Cardiac fibroblast (primary cell): ENCODE measurements around the gene MLX.

ENCODE experiments used
- DNase-seq, 2 donors: peaks; one replicate each; pipeline versions ENCODE4 v3.0.0 to v3.0.0-alpha.2; 2010; ENCODE audit warnings: low read depth in 2 of 2
- H3K4me3 ChIP-seq, 2 donors: replicated peaks in 1 of 2; 1 replicate in 1 of 2; 2 replicates in 1 of 2; pipeline ENCODE4 v1.5.1; 2011; ENCODE audit warnings: low read depth in 2 of 2, low read length in 2 of 2, mild to moderate bottlenecking in 2 of 2, moderate library complexity in 1 of 2
- TF ChIP-seq, protein P1 (sequence below): IDR thresholded peaks from one replicate; pipeline ENCODE4 v1.5.1; 2011; ENCODE audit warnings: low read depth, mild to moderate bottlenecking, low read length, inconsistent platforms

MLX gene

DNA sequence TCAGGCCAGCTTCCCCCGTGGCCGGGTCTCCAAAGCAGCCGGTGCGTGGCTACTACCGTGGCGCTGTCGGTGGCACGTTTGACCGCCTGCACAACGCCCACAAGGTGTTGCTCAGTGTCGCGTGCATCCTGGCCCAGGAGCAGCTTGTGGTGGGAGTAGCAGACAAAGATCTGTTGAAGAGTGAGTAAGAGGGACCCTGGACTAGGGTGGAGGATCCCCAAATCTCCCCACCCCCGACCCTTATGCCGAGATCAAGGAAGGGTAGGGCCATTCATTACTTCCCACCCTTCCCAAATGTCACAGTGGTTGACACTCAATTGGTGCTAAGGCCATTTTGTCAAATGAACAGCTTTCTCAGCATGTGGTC is 3.8 kb upstream of the MLX start:
- TF ChIP-seq, protein P1, sequence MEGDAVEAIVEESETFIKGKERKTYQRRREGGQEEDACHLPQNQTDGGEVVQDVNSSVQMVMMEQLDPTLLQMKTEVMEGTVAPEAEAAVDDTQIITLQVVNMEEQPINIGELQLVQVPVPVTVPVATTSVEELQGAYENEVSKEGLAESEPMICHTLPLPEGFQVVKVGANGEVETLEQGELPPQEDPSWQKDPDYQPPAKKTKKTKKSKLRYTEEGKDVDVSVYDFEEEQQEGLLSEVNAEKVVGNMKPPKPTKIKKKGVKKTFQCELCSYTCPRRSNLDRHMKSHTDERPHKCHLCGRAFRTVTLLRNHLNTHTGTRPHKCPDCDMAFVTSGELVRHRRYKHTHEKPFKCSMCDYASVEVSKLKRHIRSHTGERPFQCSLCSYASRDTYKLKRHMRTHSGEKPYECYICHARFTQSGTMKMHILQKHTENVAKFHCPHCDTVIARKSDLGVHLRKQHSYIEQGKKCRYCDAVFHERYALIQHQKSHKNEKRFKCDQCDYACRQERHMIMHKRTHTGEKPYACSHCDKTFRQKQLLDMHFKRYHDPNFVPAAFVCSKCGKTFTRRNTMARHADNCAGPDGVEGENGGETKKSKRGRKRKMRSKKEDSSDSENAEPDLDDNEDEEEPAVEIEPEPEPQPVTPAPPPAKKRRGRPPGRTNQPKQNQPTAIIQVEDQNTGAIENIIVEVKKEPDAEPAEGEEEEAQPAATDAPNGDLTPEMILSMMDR, result no peak
- peak overlapping the region; percentile 90 to 91 for H3K4me3 ChIP-seq
- DNase-seq, result no peak

- no peak for DNase-seq
- peak overlapping the region; percentile 90 to 91 for H3K4me3 ChIP-seq
- TF ChIP-seq, protein P1, result no peak
These were observed 3.4 kb upstream of the MLX start for GRCh38 chr17:42563543-42563942.

DNA sequence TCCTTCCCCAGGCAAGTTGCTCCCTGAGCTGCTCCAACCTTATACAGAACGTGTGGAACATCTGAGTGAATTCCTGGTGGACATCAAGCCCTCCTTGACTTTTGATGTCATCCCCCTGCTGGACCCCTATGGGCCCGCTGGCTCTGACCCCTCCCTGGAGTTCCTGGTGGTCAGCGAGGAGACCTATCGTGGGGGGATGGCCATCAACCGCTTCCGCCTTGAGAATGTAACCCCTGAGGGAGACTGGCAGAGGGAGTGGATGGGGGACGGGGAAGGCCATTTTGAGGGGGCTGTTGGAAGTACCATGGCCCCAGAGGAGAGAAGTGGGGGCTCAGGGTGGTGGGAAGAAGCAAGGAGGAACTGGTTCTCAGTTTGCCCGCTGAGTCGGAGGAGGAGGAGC is 3.0 kb upstream of the MLX start:
- peak overlapping the region in 1 of 2 donors; percentile 91 for H3K4me3 ChIP-seq
- DNase-seq, result no peak
- TF ChIP-seq, protein P1, result no peak

DNA sequence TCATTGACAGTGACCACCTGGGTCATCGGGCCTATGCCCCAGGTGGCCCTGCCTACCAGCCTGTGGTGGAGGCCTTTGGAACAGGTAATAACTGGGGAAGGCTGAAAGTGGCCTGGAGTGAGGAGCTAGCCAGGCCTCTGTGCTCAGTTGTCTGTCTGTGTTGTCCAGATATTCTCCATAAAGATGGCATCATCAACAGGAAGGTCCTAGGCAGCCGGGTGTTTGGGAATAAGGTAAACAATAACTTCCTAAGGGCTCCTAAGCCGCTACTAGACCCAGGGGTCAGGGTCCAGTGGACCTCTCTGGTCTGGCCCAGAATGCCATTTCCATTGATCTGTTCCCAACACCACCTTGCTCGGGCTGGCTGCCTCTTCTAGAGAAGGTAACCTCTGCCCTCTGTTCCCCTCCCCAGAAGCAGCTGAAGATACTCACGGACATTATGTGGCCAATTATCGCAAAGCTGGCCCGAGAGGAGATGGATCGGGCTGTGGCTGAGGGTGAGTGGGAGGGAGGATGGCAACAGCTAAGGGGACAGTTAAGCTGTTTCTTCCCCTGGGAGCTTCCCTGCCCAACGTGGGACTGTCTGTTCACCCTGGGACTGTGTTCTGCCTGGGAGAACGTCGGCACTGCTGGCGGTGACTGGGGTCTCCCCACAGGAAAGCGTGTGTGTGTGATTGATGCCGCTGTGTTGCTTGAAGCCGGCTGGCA is 1.9 kb upstream of the MLX start:
- TF ChIP-seq, protein P1, result no peak
- H3K4me3 ChIP-seq, result no peak overlapping the region
- DNase-seq, result no peak

DNA sequence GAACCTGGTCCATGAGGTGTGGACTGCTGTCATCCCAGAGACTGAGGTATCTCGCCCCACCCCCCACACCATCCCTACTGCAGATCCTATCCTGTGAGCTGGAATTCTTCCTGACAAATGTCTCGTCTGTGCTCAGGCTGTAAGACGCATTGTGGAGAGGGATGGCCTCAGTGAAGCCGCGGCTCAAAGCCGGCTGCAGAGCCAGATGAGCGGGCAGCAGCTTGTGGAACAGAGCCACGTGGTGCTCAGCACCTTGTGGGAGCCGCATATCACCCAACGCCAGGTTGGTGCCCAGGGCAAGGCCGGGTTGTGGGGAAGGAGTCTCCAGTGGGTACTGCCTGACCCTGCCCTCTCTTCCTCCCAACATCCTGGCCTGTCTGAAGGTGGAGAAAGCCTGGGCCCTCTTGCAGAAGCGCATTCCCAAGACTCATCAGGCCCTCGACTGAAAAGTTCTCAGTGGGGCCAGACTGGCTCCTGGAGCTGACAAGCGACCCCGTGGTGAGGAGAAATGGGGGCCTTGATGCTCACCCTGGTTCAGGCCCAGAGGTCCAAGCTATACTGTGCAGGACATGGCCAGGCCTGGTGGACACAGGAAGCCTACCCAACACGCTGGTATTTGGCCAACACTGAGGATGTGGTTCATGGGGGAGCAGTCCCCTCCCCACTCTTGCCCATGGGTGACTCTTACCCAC is 1.2 kb upstream of the MLX start:
- DNase-seq, result no peak
- TF ChIP-seq, protein P1, result no peak
- H3K4me3 ChIP-seq, result no peak overlapping the region

- TF ChIP-seq, protein P1, result no peak
These were observed 551 bp upstream of the MLX start for GRCh38 chr17:42566215-42566882.

More at GRCh38 chr17:42566215-42566882, 551 bp upstream of the MLX start:
- H3K4me3 ChIP-seq, result peak overlapping the region; percentile 96 to 99
- no peak for DNase-seq
